ENCODE data around the gene GREM2. TPM values are rescaled to one million over a fixed set of nuclear protein-coding genes. Genes with fewer than 3 reads are reported as not detected.
A peak's percentile ranks its signal among the peaks of the same experiment; 100 is the strongest.

GREM2 gene
- 1 to 10 TPM; 1.0 to 3.5 TPM for polyA plus RNA-seq

DNA sequence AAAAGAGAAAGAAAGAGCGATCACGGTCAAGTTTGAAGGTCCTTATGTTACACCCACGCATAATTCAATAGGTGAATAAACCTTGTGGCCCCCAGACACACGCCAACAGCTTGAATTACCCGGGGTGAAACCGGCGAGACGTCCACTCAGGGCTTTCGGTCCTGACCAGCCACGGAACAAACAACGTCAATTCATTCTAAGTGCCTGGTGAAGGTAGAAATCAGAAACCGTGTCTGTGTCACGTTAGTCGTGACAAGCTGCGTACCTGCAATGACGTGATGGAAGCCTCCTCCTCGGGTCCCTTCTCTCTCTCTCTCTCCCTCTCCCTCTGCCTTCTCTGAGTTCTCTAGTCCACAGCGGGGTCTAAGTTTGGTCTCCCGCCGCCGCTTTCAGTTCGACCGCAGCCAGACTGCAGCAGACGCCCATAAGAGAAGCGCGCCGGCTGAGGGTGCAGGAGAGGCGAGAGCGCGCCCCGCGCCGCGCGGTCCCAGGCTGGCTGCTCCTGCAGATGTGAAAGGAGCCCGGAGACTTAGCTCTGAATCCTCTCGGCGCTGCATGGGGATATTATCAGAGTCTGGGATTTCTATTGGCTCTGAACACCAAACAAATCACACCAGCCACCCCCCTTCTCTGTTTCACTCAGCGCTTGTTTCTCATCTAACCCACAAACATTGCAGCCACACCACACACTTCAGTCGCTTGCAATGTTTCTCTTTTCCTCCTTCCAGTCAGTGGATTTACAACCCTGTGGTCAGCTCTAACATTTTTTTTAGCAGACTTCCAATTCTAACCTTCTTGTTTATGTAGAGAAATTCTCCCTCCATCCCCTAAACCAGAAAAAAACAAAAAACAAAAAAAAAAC is at the start of gene GREM2:
TSS of gene GREM2 (minus strand) at position 537 of the 862 bp plus-strand sequence. CDS start 118,680 bp downstream, outside the sequence.
- H3K27me3 ChIP-seq (ENCODE audit: control insufficient read depth in 1 of 2, insufficient read depth in 2 of 2, low read length in 2 of 2): no peaks in the 10 kb centered on the region
- H3K36me3 ChIP-seq (ENCODE audit: control insufficient read depth in 2 of 2, insufficient read depth in 2 of 2, low read length in 1 of 2): no peaks in the 10 kb centered on the region
- H3K4me1 ChIP-seq (ENCODE audit: control insufficient read depth in 2 of 2, insufficient read depth in 2 of 2, low read length in 1 of 2): no peaks in the 10 kb centered on the region
- H3K4me3 ChIP-seq (ENCODE audit: low read depth in 1 of 2, low read length in 2 of 2): peak within 1 kb of the TSS; percentile 40 to 67
- H3K27ac ChIP-seq (ENCODE audit: low read depth in 2 of 2, low read length in 1 of 2): peak within 1 kb of the TSS in 1 of 2 donors; percentile 31
- WGBS, 2 donors: 1 to 2% methylated on average over 40 of the region's 40 CpGs
- H3K9me3 ChIP-seq (ENCODE audit: control insufficient read depth in 2 of 2, insufficient read depth in 1 of 2, low read depth in 1 of 2, low read length in 1 of 2): no peaks in the 10 kb centered on the region

DNA sequence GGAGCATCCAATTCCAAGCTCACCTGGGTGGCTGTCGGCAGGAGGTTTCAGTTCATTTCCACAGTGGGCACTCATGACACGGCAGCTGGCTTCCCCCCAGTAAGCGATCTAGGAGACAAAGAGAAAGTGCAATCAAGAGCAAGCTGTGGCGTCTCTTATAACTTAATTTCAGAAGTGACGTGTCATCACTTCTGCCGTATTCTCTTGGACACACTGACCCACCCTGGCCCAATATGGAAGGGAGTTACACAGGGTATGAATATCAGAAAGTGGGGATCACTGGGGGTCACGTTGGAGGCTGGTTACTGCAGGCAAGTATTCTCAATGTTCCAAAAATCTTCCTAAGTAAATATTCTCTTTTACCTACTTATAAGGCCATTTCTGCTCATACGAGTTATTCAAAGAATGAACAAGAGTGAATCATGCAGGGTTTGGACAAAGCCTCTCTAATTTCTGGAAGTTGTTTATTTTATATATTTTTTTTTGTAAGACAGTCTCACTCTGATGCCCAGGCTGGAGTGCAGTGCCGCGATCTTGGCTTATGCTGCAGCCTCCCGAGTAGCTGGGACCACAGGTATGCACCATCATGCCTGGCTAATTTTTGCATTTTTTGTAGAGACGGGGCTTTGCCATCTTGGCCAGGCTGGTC is 46.5 kb upstream of the GREM2 start:
- Histone ChIP-seq H3K27me3 (ENCODE audit: control insufficient read depth in 1 of 2, insufficient read depth in 2 of 2, low read length in 2 of 2) (no peaks in the 10 kb centered on the region), H3K36me3 (ENCODE audit: control insufficient read depth in 2 of 2, insufficient read depth in 2 of 2, low read length in 1 of 2) (no peaks in the 10 kb centered on the region), H3K27ac (ENCODE audit: low read depth in 2 of 2, low read length in 1 of 2) (no peak overlapping the region), H3K4me3 (ENCODE audit: low read depth in 1 of 2, low read length in 2 of 2) (no peak overlapping the region), H3K4me1 (ENCODE audit: control insufficient read depth in 2 of 2, insufficient read depth in 2 of 2, low read length in 1 of 2) (no peaks in the 10 kb centered on the region), H3K9me3 (ENCODE audit: control insufficient read depth in 2 of 2, insufficient read depth in 1 of 2, low read depth in 1 of 2, low read length in 1 of 2) (peaks cover 6 to 7% of the 10 kb centered on the region in 2 donors)
- 76 to 78% methylated on average over 12 of the region's 12 CpGs for WGBS, 2 donors

DNA sequence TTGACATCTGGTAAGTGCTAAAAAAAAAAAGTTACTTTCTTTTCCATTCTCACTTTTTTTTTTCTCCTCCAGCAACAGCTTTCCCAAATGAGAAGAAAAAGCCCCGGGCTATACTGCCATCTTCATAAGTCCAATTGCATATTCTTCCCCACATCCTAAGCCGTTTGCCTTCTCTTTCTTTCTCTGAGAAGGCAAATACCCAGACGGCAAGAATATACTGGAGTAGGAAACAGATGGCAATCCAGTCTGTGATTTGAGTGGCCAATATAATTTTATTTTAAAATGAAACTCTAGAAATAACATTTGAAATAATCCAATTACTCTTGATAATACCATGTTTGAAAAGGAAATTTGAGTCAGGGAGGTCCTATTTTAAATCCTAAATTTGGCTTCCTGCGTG is 44.6 kb upstream of the GREM2 start:
- Histone ChIP-seq H3K36me3 (ENCODE audit: control insufficient read depth in 2 of 2, insufficient read depth in 2 of 2, low read length in 1 of 2) (no peaks in the 10 kb centered on the region), H3K4me1 (ENCODE audit: control insufficient read depth in 2 of 2, insufficient read depth in 2 of 2, low read length in 1 of 2) (no peaks in the 10 kb centered on the region), H3K27ac (ENCODE audit: low read depth in 2 of 2, low read length in 1 of 2) (no peak overlapping the region), H3K4me3 (ENCODE audit: low read depth in 1 of 2, low read length in 2 of 2) (no peak overlapping the region), H3K9me3 (ENCODE audit: control insufficient read depth in 2 of 2, insufficient read depth in 1 of 2, low read depth in 1 of 2, low read length in 1 of 2) (peaks cover 6 to 7% of the 10 kb centered on the region in 2 donors), H3K27me3 (ENCODE audit: control insufficient read depth in 1 of 2, insufficient read depth in 2 of 2, low read length in 2 of 2) (no peaks in the 10 kb centered on the region)
- 76 to 83% methylated on average over 4 of the region's 4 CpGs for WGBS, 2 donors

DNA sequence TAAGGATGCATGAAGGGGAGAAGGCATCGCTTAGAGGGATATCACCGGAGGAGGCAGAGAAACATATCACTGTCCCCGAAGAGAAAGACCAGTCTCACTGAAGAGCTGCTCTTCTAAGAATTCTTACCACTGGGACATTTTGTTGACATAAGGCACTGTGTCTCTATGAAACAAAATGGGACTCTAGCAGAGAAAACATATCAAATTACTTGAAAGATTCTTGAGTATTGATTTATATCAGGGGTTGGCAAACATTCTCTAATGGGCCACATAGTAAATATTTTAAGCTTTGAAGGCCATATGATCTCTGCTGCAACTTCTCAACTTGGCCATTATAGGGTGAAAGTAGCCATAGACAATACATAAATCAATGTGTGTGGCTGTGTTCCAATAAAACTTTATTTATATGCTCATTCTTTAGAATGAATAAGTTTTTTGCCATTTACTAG is 41.0 kb upstream of the GREM2 start:
- Histone ChIP-seq H3K27me3 (ENCODE audit: control insufficient read depth in 1 of 2, insufficient read depth in 2 of 2, low read length in 2 of 2) (no peaks in the 10 kb centered on the region), H3K36me3 (ENCODE audit: control insufficient read depth in 2 of 2, insufficient read depth in 2 of 2, low read length in 1 of 2) (no peaks in the 10 kb centered on the region), H3K27ac (ENCODE audit: low read depth in 2 of 2, low read length in 1 of 2) (no peak overlapping the region), H3K4me3 (ENCODE audit: low read depth in 1 of 2, low read length in 2 of 2) (no peak overlapping the region), H3K4me1 (ENCODE audit: control insufficient read depth in 2 of 2, insufficient read depth in 2 of 2, low read length in 1 of 2) (no peaks in the 10 kb centered on the region), H3K9me3 (ENCODE audit: control insufficient read depth in 2 of 2, insufficient read depth in 1 of 2, low read depth in 1 of 2, low read length in 1 of 2) (peaks cover 6 to 7% of the 10 kb centered on the region in 2 donors)
- WGBS, 2 donors: 77 to 83% methylated on average over 3 of the region's 3 CpGs

DNA sequence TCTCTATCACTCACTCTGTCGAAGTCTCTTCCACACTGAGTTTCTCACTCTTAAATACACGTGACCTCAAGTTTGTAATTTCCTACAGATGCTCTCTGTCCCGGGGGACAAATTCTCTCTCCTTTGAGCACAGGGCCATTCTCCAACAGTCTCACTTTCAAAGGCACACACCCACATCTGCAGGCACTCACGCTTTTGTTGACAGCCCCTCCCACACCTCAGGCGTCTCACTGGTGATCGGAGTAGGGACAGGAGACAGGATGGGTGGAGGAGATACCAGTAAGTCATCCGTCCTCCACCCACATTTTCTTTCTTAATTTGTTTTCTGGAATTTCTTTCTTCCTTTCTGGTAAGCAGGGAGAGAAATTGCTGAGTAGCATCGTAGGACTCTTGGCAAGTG is 40.6 kb upstream of the GREM2 start:
- Histone ChIP-seq H3K36me3 (ENCODE audit: control insufficient read depth in 2 of 2, insufficient read depth in 2 of 2, low read length in 1 of 2) (no peaks in the 10 kb centered on the region), H3K27ac (ENCODE audit: low read depth in 2 of 2, low read length in 1 of 2) (no peak overlapping the region)

DNA sequence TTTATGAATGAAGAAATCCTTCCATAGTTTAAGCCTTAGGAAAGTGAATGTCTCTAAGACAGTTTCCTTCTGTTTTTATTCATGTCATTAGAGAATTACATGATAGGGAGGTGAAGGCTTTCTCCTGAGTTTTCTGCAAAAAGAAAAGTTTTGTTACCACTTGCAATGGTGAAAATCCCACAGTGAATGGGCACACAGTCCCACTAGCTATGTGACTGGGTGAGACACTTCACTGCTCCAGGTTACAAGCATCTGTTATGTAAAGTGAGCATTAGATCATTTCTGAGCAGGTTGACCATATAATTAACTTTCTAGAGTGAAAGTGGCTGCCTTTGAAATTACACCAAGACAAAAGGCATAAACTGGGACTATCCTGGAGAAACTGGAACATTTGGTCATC is 38.9 kb upstream of the GREM2 start:
- no peaks in the 10 kb centered on the region for H3K27me3 ChIP-seq (ENCODE audit: control insufficient read depth in 1 of 2, insufficient read depth in 2 of 2, low read length in 2 of 2)
- H3K4me3 ChIP-seq (ENCODE audit: low read depth in 1 of 2, low read length in 2 of 2): no peak overlapping the region
- no peak overlapping the region for H3K27ac ChIP-seq (ENCODE audit: low read depth in 2 of 2, low read length in 1 of 2)
- H3K9me3 ChIP-seq (ENCODE audit: control insufficient read depth in 2 of 2, insufficient read depth in 1 of 2, low read depth in 1 of 2, low read length in 1 of 2): peaks cover 6 to 7% of the 10 kb centered on the region in 2 donors
- H3K36me3 ChIP-seq (ENCODE audit: control insufficient read depth in 2 of 2, insufficient read depth in 2 of 2, low read length in 1 of 2): no peaks in the 10 kb centered on the region
- no peaks in the 10 kb centered on the region for H3K4me1 ChIP-seq (ENCODE audit: control insufficient read depth in 2 of 2, insufficient read depth in 2 of 2, low read length in 1 of 2)

More for the DNA sequence above, 40.6 kb upstream of the GREM2 start:
- Histone ChIP-seq H3K4me3 (ENCODE audit: low read depth in 1 of 2, low read length in 2 of 2) (no peak overlapping the region), H3K27me3 (ENCODE audit: control insufficient read depth in 1 of 2, insufficient read depth in 2 of 2, low read length in 2 of 2) (no peaks in the 10 kb centered on the region), H3K9me3 (ENCODE audit: control insufficient read depth in 2 of 2, insufficient read depth in 1 of 2, low read depth in 1 of 2, low read length in 1 of 2) (peaks cover 6 to 7% of the 10 kb centered on the region in 2 donors), H3K4me1 (ENCODE audit: control insufficient read depth in 2 of 2, insufficient read depth in 2 of 2, low read length in 1 of 2) (no peaks in the 10 kb centered on the region)
- WGBS, 2 donors: 45% methylated on average over 8 of the region's 8 CpGs

DNA sequence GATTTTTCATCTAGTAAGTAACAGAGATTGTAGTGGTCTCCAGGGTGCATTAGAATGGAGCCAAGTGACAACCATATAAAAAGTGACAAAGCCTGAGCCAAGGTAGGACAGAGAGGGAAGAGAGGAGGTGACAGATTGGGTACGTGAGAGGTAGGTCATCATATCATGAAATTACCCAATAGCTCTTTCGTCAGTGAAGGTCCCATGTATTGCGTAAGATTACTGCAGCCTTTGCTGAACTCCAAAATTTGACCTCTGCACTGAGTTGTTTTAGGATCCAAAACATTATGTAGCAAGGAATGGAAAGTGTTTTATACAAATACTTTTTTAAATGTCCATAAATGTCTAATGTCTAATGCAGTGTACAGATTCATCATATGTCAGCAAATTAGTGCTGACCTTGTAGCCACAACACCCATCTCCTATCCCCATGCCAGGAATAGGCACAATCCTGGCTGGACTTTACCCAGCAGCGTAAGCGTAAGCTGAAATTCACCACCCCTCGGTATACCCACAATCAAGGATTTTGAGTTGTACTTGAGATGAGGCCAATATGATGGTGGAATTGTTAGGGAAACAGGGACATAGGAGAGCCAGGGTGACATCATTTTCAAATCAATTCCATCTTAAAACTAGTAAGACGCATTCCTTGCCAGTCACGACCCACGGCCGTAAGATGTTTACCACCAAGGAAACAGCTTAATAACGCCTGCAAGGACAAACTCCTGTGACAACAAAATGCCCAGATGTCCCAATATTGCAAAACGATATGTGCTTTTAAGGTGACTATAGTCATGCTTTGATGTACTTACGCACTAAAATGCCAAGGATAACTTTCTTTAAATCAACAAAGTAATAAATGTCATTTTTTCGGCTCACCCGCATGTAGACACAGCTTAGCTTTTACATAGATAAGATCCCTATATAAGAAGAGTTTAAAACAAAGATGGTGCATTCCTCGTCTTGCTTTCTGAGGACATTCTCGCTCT is 38.1 kb upstream of the GREM2 start:
- H3K9me3 ChIP-seq (ENCODE audit: control insufficient read depth in 2 of 2, insufficient read depth in 1 of 2, low read depth in 1 of 2, low read length in 1 of 2): peaks cover 6 to 7% of the 10 kb centered on the region in 2 donors
- no peaks in the 10 kb centered on the region for H3K4me1 ChIP-seq (ENCODE audit: control insufficient read depth in 2 of 2, insufficient read depth in 2 of 2, low read length in 1 of 2)
- no peak overlapping the region for H3K27ac ChIP-seq (ENCODE audit: low read depth in 2 of 2, low read length in 1 of 2)
- no peak overlapping the region for H3K4me3 ChIP-seq (ENCODE audit: low read depth in 1 of 2, low read length in 2 of 2)
- 85 to 86% methylated on average over 17 of the region's 17 CpGs for WGBS, 2 donors
- no peaks in the 10 kb centered on the region for H3K27me3 ChIP-seq (ENCODE audit: control insufficient read depth in 1 of 2, insufficient read depth in 2 of 2, low read length in 2 of 2)
- H3K36me3 ChIP-seq (ENCODE audit: control insufficient read depth in 2 of 2, insufficient read depth in 2 of 2, low read length in 1 of 2): no peaks in the 10 kb centered on the region

DNA sequence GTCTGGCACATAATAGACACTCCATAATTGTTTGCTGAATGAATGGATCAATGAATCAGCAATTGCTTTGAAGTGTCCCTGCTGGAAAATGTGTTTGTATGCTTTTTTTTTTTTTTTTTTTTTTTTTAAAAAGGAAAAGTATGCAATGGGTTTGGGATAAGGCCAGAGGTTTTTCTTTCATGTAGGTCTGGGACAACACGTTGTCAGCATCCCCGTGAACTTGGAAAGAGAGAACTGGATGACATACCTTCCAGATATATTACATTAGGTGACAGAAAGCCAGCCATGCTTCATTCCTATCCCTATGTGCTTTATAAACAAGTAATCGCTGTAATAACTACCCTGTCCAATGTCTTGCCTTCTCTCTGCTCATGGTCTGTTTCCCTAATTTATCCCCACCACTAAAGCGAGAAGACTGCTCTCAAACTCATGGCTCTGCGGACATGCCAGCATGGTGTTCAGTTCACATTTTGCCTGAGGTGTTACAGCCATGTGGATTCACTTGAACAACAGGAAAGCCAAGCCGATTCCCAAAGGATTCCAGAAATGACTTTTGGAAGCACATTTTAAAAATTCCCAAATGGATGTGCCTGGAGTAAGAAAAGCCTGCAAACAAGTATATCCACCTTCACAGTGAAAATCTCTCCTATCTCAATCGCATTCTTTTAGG is 34.8 kb upstream of the GREM2 start:
- H3K4me1 ChIP-seq (ENCODE audit: control insufficient read depth in 2 of 2, insufficient read depth in 2 of 2, low read length in 1 of 2): no peaks in the 10 kb centered on the region
- WGBS, 2 donors: 61 to 75% methylated on average over 7 of the region's 7 CpGs
- H3K27ac ChIP-seq (ENCODE audit: low read depth in 2 of 2, low read length in 1 of 2): no peak overlapping the region
- H3K4me3 ChIP-seq (ENCODE audit: low read depth in 1 of 2, low read length in 2 of 2): no peak overlapping the region
- no peaks in the 10 kb centered on the region for H3K27me3 ChIP-seq (ENCODE audit: control insufficient read depth in 1 of 2, insufficient read depth in 2 of 2, low read length in 2 of 2)
- H3K36me3 ChIP-seq (ENCODE audit: control insufficient read depth in 2 of 2, insufficient read depth in 2 of 2, low read length in 1 of 2): no peaks in the 10 kb centered on the region
- peaks cover 2 to 4% of the 10 kb centered on the region in 2 donors for H3K9me3 ChIP-seq (ENCODE audit: control insufficient read depth in 2 of 2, insufficient read depth in 1 of 2, low read depth in 1 of 2, low read length in 1 of 2)

DNA sequence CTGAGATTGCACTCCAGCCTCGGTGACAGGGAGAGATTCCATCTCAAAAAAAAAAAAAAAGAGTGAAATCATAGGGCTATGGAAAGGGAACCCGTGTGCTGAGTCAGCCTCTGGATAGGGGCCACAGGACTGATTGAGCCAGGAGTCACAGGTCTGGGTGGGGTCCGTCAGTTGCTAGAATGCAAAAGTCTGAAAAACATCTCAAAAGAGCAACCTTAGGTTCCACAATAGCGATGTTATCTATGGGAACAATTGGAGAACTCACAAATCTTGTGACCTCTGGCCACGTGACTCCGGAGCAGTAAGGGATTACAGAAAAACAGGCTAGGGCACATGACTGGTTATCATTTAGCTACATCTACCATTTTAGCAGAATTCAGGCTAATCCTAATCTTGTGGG is 32.8 kb upstream of the GREM2 start:
- Histone ChIP-seq H3K27me3 (ENCODE audit: control insufficient read depth in 1 of 2, insufficient read depth in 2 of 2, low read length in 2 of 2) (no peaks in the 10 kb centered on the region), H3K27ac (ENCODE audit: low read depth in 2 of 2, low read length in 1 of 2) (no peak overlapping the region), H3K36me3 (ENCODE audit: control insufficient read depth in 2 of 2, insufficient read depth in 2 of 2, low read length in 1 of 2) (no peaks in the 10 kb centered on the region), H3K9me3 (ENCODE audit: control insufficient read depth in 2 of 2, insufficient read depth in 1 of 2, low read depth in 1 of 2, low read length in 1 of 2) (peaks cover 2 to 4% of the 10 kb centered on the region in 2 donors), H3K4me3 (ENCODE audit: low read depth in 1 of 2, low read length in 2 of 2) (no peak overlapping the region), H3K4me1 (ENCODE audit: control insufficient read depth in 2 of 2, insufficient read depth in 2 of 2, low read length in 1 of 2) (no peaks in the 10 kb centered on the region)
- WGBS, 2 donors: 55 to 70% methylated on average over 6 of the region's 6 CpGs

Data from esophagus (tissue), 2 donors.